ENCODE data around the gene CYP26C1. TPM values are rescaled to one million over a fixed set of nuclear protein-coding genes. Genes with fewer than 3 reads are reported as not detected.

The CYP26C1 gene
- total RNA-seq, 1 experiment from 2014 or later = 0.45 TPM

DNA sequence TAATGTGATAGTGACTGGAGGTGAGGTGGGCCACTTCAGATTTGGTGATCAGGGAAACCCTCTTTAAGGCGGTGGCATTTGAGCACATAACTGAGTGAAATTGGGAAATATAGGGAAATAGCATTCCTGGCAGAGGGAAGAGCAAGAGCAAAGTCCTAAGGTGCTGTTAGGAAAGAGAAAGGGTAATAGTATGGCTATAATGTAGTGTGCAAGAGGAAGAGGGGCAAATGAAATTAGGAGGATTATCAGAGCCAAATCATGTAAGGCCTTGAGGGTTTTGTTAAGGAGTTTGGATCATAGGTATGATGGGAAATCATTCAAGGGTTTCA, 27.8 kb upstream of the CYP26C1 start:
- Mint-ChIP-seq H3K36me3 (ENCODE audit: insufficient read depth, unreplicated experiment) (no peaks in the 10 kb centered on the region), H3K9me3 (ENCODE audit: low read depth, unreplicated experiment) (no peaks in the 10 kb centered on the region), H3K27ac (ENCODE audit: unreplicated experiment) (no peak overlapping the region), H3K27me3 (ENCODE audit: unreplicated experiment) (no peaks in the 10 kb centered on the region), H3K4me1 (ENCODE audit: low read depth, unreplicated experiment) (peaks cover 17% of the 10 kb centered on the region), H3K4me3 (ENCODE audit: low read depth, unreplicated experiment) (no peak overlapping the region)
- no peak for DNase-seq
- TF ChIP-seq, protein P1, sequence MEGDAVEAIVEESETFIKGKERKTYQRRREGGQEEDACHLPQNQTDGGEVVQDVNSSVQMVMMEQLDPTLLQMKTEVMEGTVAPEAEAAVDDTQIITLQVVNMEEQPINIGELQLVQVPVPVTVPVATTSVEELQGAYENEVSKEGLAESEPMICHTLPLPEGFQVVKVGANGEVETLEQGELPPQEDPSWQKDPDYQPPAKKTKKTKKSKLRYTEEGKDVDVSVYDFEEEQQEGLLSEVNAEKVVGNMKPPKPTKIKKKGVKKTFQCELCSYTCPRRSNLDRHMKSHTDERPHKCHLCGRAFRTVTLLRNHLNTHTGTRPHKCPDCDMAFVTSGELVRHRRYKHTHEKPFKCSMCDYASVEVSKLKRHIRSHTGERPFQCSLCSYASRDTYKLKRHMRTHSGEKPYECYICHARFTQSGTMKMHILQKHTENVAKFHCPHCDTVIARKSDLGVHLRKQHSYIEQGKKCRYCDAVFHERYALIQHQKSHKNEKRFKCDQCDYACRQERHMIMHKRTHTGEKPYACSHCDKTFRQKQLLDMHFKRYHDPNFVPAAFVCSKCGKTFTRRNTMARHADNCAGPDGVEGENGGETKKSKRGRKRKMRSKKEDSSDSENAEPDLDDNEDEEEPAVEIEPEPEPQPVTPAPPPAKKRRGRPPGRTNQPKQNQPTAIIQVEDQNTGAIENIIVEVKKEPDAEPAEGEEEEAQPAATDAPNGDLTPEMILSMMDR (IDR thresholded peaks at IDR 0.05; ENCODE audit: unreplicated experiment) = no peak
- intact Hi-C loops (cut with micrococcal nuclease; ENCODE audit: unreplicated experiment) = no loop called here
- CTCF ChIA-PET = interaction anchor here (0.5 kb wide), 1 partner anchor 137 kb away, joined by 3 read pairs; no protein-coding TSS in a partner anchor
- no TSS peak for BruUV-seq (replicated peaks)

DNA sequence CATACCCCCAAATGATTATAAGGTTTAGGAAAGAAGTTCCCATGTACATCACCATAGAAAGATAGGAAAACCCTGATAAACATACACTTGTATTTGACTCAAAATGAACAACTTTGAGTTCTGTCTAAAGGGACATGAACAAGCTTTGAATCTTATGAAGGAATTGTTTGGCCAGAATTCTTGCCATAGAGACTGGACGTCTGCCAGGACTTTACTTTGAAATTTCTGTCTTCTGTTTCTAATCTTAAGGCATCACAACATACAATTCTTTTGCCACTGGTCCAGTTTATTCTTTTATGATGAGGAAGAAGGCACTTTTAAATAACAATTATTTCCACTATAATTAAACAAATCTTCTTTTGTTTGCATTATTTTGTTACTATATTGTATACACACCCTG, 26.2 kb upstream of the CYP26C1 start:
- BruUV-seq (replicated peaks) = no TSS peak
- Mint-ChIP-seq H3K4me1 (ENCODE audit: low read depth, unreplicated experiment) (peaks cover 17% of the 10 kb centered on the region), H3K27me3 (ENCODE audit: unreplicated experiment) (no peaks in the 10 kb centered on the region), H3K36me3 (ENCODE audit: insufficient read depth, unreplicated experiment) (no peaks in the 10 kb centered on the region), H3K4me3 (ENCODE audit: low read depth, unreplicated experiment) (no peak overlapping the region), H3K27ac (ENCODE audit: unreplicated experiment) (no peak overlapping the region), H3K9me3 (ENCODE audit: low read depth, unreplicated experiment) (no peaks in the 10 kb centered on the region)
- intact Hi-C loops (cut with micrococcal nuclease; ENCODE audit: unreplicated experiment) = no loop called here
- TF ChIP-seq, protein P1 (IDR thresholded peaks at IDR 0.05; ENCODE audit: unreplicated experiment) = no peak
- CTCF ChIA-PET = no interaction called here
- no peak for DNase-seq

DNA sequence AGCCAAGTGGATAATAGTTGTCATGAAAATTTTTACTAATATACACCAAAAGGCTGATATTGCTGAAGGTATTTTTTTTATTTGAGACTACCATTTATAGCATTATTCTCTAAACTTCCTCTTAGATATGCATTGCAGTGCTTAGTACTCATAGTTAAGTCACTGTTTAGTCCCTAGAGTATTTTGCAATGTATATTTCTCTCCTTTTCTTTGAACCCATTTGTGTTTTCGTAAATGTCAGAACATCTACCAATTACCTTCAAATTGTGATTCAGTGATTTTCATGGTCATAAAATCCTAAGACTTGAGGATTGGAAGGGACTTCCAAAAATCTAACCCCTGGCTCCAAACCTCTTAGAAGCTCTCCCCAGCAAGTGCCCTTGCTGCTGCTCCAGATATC, 21.5 kb upstream of the CYP26C1 start:
- Mint-ChIP-seq H3K27me3 (ENCODE audit: unreplicated experiment) (no peaks in the 10 kb centered on the region), H3K4me3 (ENCODE audit: low read depth, unreplicated experiment) (no peak overlapping the region), H3K4me1 (ENCODE audit: low read depth, unreplicated experiment) (peaks cover 2% of the 10 kb centered on the region), H3K9me3 (ENCODE audit: low read depth, unreplicated experiment) (no peaks in the 10 kb centered on the region), H3K36me3 (ENCODE audit: insufficient read depth, unreplicated experiment) (no peaks in the 10 kb centered on the region), H3K27ac (ENCODE audit: unreplicated experiment) (no peak overlapping the region)
- no peak for DNase-seq
- no TSS peak for BruUV-seq (replicated peaks)
- TF ChIP-seq, protein P1 (IDR thresholded peaks at IDR 0.05; ENCODE audit: unreplicated experiment) = no peak
- intact Hi-C loops (cut with micrococcal nuclease; ENCODE audit: unreplicated experiment) = loop anchor here (2.0 kb wide), 1 partner anchor 32 kb away; no protein-coding TSS in a partner anchor
- CTCF ChIA-PET = interaction anchor here (0.5 kb wide), 1 partner anchor 35 kb away, joined by 3 read pairs; the partner anchor contains the start of gene CYP26A1

DNA sequence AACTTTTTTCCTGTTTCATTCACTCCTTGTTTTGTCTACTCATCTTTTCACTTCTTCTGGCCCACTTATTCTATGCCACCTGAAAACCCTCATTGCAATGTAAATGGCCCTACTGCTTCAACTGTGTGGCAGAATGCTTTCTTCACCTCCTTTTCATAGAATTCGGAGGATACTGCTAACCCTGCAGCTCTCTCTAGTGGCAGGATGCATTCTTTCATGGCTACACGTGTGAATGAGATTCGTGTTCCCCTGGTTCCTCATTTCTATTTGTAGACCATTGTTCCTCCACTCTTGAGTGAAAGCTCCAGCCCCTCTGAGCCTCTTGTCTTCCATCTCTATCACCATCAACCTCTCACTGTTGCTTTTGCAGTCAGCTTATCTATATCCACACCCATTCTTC, 20.9 kb upstream of the CYP26C1 start:
- H3K4me3 Mint-ChIP-seq (ENCODE audit: low read depth, unreplicated experiment) = no peak overlapping the region
- no peak overlapping the region for H3K27ac Mint-ChIP-seq (ENCODE audit: unreplicated experiment)
- CTCF ChIA-PET = interaction anchor here (0.5 kb wide), 1 partner anchor 34 kb away, joined by 3 read pairs; the partner anchor contains the start of gene CYP26A1
- TF ChIP-seq, protein P1 (IDR thresholded peaks at IDR 0.05; ENCODE audit: unreplicated experiment) = no peak
- H3K9me3 Mint-ChIP-seq (ENCODE audit: low read depth, unreplicated experiment) = no peaks in the 10 kb centered on the region
- no peaks in the 10 kb centered on the region for H3K36me3 Mint-ChIP-seq (ENCODE audit: insufficient read depth, unreplicated experiment)
- no peak for DNase-seq
- no peaks in the 10 kb centered on the region for H3K27me3 Mint-ChIP-seq (ENCODE audit: unreplicated experiment)
- no peaks in the 10 kb centered on the region for H3K4me1 Mint-ChIP-seq (ENCODE audit: low read depth, unreplicated experiment)
- intact Hi-C loops (cut with micrococcal nuclease; ENCODE audit: unreplicated experiment) = loop anchor here (2.0 kb wide), 1 partner anchor 33 kb away; no protein-coding TSS in a partner anchor
- BruUV-seq (replicated peaks) = no TSS peak
